Germinal center (tissue), 1 donor: ENCODE measurements around the gene ATG2A.
A peak's percentile ranks its signal among the peaks of the same experiment; 100 is the strongest.

Experiments used
- DNase-seq: peaks from one replicate; pipeline ENCODE4 v3.0.0; 2012; ENCODE audit warnings: mixed read lengths, low spot score

The ATG2A gene

DNA sequence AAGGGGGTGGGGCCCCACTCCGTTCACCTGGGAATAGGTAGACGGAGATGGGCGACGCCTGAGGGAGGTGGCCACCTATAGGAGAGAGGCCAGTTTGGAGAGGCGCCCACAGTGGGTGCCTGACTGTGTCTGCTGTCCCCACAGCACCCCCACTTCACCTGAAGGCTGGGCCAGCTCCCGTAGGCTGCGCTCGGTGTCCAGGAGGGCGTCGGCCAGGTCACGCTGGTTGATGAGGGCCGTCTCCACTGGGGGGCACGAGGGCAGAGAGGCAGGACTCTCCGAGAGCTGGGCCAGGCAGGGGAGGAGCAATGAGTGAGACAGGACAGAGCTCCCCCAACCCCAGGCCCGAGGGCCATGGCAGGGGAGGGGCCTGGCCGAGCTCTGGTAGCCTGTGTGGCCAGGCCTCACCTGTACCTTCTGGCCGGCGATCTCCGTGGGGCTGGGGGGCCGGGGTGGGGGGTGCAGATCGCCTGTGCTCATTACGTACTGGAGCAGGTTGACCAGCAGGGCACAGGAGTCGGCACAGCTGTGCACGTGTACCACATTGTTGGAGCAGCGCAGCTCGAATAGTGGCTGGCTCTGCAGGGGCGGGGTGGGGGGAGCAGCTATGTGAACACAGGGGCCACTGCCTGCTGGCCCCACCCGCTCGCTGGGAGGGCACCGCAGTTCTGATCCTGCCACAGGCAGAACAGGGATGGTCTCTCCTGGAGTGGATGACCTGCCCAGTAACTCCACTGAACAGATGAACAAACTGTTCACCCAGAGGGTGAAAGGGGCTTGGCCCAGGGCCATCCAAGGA lies 14.7 kb downstream of the ATG2A start:
- DNase-seq: no peak

DNA sequence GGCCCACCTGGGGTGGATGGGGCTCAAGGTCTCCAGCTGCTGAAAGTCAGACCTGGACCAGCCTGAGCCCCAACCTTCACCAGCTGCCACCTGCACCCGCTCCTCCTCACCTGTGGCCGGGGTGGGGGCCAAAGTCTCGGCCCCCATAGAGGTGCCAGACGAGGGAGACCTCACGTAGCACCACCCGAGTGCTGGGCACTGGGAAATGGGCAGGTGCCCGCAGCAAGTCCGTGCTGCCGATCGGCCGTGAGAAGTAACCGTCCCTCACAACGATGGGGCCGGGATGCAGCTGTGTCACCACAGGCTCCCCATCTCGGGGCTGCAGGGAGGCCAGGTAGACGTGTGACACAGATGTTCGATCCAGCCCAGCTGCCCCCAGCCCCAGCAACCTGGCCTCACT lies 16.2 kb downstream of the ATG2A start:
- DNase-seq: no peak

DNA sequence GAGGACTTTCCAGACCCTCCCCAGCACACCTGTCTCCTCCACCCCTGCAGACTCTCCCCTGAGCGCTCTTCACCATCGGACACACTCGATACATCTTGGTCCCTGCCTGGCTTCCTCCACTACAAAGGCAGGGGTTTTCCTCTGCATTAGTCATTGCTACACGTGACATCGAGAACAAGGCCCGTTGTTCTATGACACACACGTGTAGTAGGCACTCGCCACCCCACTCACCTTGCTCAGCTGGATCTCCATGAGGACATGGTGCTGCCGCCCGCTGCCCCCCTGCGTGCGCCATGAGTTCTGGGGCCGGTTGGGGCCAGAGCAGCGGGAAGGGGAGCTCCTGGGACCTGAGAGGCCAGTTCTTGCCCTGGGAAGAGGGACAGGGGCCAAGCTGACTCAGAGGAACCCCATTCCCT lies 16.7 kb downstream of the ATG2A start:
- DNase-seq: no peak

DNA sequence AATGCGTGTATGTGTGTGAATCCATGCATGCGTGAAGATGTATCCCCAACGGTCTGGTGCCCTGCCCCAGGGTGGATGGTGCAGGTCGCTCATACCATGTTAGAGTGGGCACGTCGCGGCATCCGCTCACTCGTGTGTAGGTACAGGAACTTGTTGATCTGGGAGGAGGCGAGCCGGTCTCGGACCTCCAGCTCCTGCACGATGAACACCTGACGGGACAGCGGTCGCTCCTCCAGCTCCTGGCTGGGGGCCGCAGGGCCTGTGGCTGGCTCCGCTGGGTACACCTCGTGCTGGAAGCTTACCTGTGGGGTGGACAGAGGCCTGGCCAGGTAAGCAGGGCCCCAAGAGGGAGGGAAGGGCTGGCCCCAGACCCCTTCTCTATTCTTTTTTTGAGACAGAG lies 18.5 kb downstream of the ATG2A start:
- no peak for DNase-seq

DNA sequence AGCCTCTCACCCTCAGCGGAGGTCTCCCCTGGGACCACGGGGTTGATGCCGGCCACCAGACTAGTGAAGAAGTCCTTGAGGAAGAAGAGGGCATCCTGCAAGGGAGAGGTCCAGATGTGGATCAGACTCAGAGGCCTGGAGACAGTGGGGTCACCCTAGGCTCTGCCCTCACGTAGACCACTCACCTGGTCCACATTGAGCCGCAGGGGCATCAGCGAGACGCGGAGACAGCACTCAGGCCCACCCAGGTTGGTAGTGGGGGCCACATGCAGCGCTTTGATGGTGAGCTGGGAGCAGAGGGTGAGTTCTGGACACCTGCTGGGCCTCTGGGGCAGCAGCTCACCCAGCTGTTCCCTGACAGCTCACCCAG lies 18.9 kb downstream of the ATG2A start:
- DNase-seq: no peak

DNA sequence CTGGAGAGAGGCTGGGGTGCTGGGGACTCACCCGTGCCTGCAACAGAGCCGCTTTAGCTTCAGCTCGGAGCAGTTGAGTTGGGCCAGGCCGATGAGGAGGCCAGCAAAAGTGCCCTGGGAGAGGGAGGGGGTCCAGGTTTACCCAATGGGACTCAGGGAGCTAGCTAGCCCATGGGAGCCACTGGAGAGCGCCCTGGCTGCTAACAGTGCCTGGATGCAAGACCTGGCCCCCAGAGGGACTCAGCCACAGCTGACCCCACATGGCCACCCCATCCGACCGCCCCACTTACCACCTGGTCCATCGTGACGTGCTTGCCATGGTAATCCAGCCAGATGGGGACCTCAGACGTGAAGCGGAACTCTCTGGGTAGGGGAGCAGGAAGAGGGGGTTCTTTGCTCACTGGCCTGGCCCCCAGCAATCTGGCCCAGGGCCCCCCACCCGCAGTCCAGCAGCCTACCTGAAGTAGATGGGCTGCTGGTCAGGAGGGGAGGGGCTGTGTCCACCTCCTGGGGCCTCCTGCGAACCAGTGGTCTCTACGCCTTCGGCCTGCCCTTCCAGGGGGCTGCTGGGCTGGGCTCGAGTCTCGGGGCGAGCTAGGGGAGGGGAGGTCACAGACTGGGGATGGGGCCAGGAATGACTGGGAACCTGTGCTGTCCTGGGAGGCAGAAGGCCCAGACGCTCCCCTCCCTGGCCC lies 19.5 kb downstream of the ATG2A start:
- DNase-seq: no peak

DNA sequence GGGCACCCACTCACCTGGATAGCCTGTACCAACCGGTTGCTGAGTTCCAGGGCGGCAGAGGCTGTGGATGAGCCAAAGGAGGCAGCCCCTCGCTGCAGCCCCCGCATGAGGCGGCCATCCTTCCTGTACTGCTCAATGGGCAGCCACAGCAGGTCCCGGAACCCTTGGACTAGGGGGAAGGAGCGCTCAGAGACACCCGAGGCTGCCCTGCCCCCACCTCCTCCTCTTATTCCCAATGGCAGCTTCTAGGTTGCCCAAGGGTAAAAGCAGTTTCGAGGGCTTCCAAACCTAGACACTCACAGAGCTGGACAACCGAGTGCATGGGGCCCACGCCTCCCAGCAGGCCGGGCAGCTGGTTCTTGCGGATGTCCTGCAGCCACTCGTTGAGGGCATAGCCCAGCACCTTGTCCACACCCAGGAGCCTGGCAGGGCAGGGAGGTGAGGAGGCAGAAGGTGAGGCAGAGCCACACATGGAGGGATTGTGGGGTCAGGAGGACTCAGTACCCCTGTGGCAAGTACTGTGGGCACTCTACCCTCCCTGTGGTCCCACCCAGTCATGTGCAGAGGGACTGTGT lies 20.5 kb downstream of the ATG2A start:
- no peak for DNase-seq

DNA sequence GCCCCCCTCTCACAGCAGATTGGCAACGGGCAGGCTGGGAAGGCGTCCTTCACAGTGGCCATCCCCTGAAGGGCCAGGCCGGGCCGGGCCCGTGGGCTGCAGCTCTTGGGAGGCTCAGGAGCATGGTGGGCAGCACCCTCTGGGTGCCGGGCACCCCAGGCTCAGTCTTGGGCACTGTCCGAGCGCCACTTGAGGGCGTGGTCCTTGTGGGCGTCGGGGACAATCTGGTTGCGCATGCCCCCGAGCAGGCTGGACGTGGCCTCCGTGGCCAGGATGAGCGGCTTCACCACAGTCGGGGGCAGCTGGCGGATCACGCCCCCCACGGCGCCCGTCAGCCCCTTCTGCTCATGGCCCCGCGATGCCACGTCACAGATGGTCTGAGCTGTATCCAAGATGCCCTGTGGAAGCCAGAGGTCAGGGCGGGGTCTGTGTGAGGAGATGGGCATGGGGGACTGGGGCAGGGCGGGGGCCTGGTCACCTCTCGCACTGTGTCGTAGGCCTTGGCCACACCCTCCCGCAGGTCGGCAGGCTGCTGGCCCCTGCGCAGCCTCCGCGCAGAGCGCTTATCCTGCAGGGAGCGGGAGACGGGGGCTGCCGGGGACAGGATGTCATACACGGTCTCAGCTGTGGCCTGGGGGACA lies 22.1 kb downstream of the ATG2A start:
- no peak for DNase-seq

DNA sequence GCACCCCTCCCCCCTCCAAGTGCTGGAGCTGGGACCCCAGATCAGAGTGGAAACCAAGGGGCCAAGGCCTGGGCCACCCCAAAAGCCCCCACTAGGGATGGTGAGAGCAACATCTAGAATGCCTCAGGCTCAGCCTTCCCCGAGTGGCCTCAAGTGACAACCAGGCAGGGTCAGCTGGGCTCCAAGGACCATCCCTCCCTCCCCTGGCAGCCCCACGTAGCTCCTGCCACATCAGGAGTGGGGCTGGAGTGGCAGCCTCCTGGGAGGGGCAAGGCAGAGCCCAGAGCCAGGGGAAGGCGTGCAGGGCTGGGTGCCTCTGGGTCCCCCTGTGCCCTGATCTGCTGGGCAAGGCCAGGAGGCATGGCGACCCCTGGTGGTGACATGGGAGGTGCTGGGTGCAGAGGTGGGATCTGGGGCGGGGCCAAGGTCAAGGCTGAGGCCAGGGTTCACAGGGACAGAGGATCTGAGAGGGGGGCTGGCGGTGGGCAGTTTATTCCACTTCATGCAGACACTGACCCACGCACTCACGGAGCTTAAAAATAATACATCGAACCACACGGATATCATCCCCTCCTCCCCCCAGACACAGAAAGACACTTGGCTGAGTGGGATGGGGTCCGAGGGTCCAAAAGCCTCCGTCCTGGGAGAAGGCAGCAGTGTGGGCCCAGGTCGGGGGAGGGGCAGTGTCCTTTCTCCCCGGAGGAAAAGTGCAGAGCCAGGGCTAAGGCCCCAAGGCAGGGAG lies 22.8 kb downstream of the ATG2A start:
- peak; percentile 89 for DNase-seq

DNA sequence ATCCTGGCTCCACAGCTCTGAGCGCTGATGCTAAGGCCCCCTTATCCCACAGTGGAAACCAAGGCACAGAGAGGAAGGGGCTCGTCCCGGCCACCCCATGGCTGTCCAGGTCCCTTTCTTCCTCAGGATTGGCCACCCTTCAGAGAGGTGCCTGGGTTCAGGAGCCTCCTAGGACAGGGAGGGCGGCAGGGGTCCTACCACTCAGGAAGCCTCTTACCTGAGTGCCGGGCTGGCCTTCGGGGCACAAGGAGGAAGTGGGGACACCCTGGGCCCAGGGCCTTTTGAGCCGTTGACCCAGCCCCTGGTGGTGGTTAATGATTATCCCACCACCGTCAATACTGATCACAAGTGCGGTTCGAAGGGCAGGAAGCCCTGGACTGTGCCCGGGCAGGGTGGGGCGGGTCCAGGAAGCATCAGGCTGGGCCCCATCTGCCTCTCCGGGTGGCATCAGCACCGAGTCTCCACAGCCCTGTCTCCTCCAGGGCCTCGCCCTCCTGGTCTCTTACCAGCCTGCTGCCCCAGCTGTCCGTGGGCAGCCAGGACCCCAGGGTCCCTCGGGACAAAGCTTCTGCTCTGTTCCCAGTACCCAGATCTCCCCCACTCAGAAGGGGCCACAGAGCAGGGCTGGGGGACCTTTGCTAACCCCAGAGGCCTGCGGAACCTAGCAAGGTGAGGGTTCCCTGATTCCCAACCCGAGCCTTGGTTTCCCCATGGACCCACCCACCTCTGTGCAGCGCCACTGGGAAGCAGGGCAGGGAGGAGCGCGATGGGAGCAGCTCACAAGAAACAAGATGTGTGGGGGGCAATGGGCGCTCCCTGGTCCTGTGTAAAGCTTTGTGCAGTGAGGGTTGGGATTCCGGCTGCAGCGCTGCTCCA lies 23.6 kb downstream of the ATG2A start:
- DNase-seq: no peak

DNA sequence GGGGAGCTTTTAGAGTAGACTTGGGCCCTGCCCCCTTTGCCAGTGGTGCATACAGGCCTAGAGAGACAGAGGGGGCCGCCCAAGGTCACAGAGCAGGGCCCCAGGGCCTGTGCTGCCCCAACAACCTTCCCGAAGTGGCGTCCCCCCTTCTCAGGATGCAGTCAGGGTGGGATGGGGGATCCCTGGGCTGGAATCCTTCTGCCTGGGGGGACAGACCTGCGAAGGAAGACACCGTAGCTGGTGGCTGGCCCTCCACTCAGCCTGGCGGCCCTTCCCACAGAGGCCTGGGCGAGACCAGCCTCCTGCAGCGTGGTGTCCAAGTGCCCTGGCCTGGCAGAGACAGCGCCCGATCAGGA lies 24.2 kb downstream of the ATG2A start:
- no peak for DNase-seq

DNA sequence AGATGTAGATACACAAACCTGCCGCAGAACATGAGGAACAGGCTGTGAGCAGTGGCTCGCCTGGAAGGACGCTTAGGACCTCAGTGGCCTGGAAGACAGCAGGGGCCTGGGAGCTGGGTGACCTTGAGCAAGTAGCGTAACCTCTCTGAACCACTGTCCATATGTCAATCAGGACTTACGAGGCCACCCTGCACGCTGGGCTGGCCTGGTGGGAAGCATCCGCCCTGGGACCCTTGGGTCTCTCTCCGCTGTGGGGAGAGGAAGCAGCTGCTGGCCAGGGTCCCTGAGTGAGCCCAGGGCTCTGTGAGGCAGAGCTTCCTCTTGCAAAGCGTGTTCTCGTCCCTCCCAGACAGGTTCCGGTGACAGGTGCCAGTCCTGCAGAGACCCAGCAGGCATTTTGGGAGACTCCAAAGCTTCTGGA lies 24.6 kb downstream of the ATG2A start:
- DNase-seq: no peak

DNA sequence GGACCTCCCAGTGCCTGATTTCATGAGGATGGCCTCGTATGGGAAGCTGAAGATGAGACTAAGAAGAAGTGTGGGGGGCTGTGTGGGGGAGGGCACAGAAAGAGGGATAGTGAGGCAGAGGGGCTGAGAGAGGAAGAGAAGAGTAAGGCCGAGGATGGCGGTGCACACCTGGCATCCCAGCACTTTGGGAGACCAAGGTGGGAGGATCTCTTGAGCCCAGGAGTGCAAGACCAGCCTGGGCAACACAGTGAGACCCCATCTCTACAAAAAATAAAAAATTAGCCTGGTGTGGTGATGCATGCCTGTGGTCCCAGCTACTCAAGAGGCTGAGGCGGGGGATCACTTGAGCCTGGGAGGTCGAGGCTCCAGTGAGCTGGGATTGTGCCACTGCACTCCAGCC lies 25.1 kb downstream of the ATG2A start:
- DNase-seq: no peak

DNA sequence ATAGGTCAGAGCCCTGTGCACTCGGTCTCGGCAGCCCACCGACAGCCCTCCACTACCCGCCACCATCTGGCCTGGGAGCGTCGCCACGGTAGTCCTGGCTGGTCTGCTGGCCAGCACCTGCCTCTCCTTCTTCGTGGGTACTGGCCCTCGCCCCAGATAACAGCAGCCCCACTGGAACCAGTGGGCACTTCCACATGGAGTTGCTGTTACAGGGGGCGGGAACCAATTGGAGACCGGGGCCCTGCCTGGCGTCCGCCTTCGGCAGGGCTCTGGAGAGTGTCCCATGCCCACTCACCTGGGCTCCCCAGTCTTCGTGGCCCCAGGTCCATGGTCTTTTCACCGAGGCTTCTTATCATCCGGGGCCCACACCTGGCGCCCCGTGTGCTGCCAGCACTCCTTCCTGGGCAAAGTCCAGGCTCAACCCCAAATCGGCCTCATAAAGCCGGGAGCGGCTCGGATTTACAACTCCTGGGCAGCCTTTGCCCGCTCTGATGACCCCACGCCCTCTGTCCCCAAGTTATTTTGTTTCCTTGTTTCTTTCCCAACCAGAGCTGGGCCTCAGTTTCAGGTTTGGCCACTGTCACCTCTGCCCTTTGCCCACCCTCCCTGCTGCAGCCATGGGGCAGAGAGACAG lies 25.7 kb downstream of the ATG2A start:
- no peak for DNase-seq

DNA sequence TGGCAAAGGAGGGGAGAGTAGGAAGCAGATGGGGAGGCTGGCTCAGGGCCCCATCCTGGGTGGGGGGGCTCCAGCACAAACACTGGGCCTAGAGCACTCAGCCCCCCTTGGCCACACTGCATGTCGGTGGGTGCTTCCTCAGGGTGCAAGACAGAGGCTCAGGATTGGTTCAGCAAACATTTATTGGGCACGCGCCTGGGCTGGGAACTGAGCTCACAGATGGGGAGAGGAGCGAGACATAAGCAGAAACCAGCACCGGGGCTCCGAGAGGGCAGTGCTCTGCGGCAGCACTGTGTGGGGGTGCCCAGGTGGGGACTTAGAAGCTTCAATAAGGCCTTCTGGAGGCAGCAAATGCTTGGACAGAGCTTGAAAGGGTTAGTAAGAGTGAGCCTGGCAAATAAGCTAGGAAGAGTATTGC lies 26.5 kb downstream of the ATG2A start:
- DNase-seq: no peak

DNA sequence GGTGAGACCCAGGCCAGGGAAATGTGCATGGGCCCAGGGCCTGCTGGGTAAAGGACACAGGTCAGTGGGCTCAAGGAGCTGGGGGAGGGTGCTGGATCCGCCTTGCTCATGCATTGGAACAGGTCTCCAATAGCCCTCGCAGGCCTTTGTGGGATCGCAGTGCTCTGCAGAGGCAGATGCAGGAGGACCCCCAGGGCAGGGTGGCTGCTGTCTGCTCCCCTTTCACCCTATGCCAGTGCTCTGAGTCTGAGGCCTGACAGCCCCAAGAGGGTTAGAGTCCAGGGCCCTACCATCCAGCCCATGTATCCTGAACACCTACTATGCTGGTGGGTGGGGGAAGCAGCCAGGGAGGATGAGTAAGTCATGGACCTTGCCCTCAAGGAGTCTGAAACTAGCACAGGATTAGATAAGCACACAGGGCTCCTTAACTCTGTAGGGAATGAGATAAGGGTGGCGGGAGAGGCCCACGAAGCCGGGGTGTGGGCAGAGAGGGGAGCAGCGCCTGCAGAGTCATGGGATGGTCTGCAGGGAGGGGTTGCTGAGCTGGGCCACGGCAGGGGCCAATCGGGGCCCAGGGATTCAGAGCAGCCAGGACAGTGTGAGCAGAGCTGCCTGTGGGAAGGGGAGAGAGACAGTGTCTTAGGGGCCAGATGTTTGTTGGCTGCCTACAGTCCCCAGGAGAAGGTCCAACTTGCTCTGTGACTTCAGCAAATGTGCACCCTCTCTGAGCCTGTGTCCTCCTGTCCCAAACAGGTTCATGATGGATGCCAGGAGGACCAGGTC lies 28.1 kb downstream of the ATG2A start:
- no peak for DNase-seq

DNA sequence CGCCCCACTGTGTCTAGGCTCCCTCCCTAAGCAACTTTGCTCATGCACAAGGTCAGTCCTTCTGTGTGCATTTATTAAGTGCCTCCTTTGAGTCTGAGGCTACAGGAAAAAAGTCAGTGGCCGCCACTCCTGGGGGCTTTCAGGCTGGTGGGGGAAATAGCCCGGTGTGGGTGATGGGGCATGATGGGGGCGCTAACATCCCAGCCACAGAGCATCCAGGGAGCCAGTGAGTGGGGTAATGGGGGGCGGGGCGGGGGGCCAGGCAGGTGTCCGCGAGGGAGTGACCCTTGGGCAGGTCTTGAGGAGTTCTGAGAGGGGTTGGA lies 28.6 kb downstream of the ATG2A start:
- DNase-seq: no peak

DNA sequence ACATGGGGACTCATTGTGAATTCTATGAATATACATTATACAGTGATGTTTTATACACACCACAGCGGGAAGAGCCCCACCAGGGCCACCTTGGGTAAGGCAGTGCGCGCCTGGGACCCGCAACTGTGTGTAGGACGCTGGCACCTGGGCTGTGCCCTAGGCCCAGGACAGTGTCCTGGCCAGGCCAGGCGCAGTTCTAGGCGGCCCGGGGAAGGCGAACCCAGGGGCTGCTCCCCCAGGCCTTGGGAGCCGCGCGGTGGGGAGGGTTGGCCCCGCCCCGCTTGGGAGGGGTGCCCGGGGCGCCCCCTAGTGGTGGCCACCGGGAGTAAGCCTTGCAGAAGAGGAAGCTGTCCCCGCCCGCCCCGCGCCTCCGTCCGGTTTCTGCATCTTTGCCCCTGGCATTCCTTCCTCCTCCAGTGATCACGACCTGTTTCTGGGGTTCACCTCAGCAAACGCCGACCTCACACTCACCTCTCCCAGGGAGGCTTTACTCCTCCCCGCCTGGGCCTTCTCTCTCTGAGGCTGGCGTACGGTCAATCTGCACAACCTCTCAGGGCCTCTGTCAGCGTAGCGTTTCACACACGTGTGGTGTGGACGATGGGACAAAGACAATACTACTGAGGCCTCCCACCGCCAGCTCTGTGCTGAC lies 29.1 kb downstream of the ATG2A start:
- DNase-seq: peak; percentile 90

DNA sequence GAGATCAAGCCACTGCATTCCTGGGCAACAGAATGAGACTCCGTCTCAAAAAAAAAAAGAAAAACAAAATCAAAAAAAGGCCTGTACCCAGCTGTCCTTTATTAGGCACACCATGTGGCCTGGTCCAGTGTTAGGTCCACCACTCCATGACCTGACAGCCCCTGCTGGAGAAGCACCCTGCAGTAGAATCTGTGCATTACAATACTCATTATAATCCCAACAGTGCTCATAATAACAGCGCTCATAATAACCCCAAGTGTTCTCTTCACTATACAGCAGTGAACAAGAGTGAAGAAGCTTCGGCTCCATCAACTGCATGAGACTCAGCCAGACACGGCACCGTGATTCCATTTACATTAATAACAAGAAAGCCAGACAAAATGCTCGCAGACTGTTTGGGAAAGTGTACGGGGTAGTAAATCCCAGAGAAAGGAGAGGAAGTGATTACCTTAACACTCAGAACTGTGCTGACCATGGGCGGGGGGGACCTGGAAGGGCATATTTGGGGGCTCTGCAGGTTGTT lies 29.7 kb downstream of the ATG2A start:
- no peak for DNase-seq
